HK-2 (cell line): ENCODE data around the gene C2CD2L.
A peak's percentile ranks its signal among the peaks of the same experiment; 100 is the strongest.
"Not testable (repeated sequence)": the region's sequence is repeated elsewhere in the genome, so short reads cannot be mapped to it uniquely, and the experiment has no call there.

Experiments
- DNase-seq: peaks from one replicate; pipeline ENCODE4 v3.0.0-alpha.2; 2018; ENCODE audit not compliant: unreplicated experiment

Gene C2CD2L

GRCh38 chr11:119115484-119116234, 8.5 kb downstream of the C2CD2L start:
- no peak for DNase-seq

GRCh38 chr11:119116235-119116594, 9.1 kb downstream of the C2CD2L start:
- DNase-seq = no peak

- no peak for DNase-seq
Observed at GRCh38 chr11:119116601-119117000, 9.5 kb downstream of the C2CD2L start.

- no peak for DNase-seq
Observed at GRCh38 chr11:119117004-119117706, 10.0 kb downstream of the C2CD2L start.

GRCh38 chr11:119118227-119118626, 11.1 kb downstream of the C2CD2L start:
- DNase-seq = no peak

GRCh38 chr11:119118946-119119345, 11.8 kb downstream of the C2CD2L start:
- no peak for DNase-seq

- DNase-seq = no peak
Observed at GRCh38 chr11:119120639-119121007, 13.5 kb downstream of the C2CD2L start.

GRCh38 chr11:119121008-119121810, 14.1 kb downstream of the C2CD2L start, which contains the start of gene HINFP:
HINFP (plus strand) TSS chr11:119121580; CDS start chr11:119126945, 5,365 bp downstream.
- DNase-seq = peak; percentile 96

GRCh38 chr11:119121811-119122124, 14.6 kb downstream of the C2CD2L start:
- DNase-seq = no peak

GRCh38 chr11:119125821-119126220, 18.7 kb downstream of the C2CD2L start:
- DNase-seq = no peak

- DNase-seq = no peak
Observed at GRCh38 chr11:119126675-119127268, 19.6 kb downstream of the C2CD2L start.

- no peak for DNase-seq
Observed at GRCh38 chr11:119130662-119131061, 23.5 kb downstream of the C2CD2L start.

- no peak for DNase-seq
Observed at GRCh38 chr11:119134389-119134978, 27.3 kb downstream of the C2CD2L start.

- DNase-seq = not testable (repeated sequence)
Observed at GRCh38 chr11:119139276-119139675, 32.1 kb downstream of the C2CD2L start.

- DNase-seq = peak; percentile 37
Observed at GRCh38 chr11:119144825-119145486, 37.8 kb downstream of the C2CD2L start.

GRCh38 chr11:119145551-119145950, 38.4 kb downstream of the C2CD2L start:
- DNase-seq = no peak

GRCh38 chr11:119147604-119148333, 40.6 kb downstream of the C2CD2L start:
- DNase-seq = no peak

- no peak for DNase-seq
Observed at GRCh38 chr11:119148720-119149017, 41.5 kb downstream of the C2CD2L start.

GRCh38 chr11:119149018-119149785, 42.1 kb downstream of the C2CD2L start, which contains the start of gene ABCG4:
ABCG4 (plus strand) TSS chr11:119149052; CDS start chr11:119149966, 914 bp downstream.
- DNase-seq = no peak

- no peak for DNase-seq
Observed at GRCh38 chr11:119149786-119150275, 42.7 kb downstream of the C2CD2L start.
